CD4-positive, alpha-beta T cell treated with Interleukin-21 for 1 hour (primary cell): ENCODE measurements around the gene ENTPD6.
A peak's percentile ranks its signal among the peaks of the same experiment; 100 is the strongest.

Experiments used
- DNase-seq: peaks from one replicate; pipeline ENCODE4 v3.0.0-alpha.2; 2020

The ENTPD6 gene

DNA sequence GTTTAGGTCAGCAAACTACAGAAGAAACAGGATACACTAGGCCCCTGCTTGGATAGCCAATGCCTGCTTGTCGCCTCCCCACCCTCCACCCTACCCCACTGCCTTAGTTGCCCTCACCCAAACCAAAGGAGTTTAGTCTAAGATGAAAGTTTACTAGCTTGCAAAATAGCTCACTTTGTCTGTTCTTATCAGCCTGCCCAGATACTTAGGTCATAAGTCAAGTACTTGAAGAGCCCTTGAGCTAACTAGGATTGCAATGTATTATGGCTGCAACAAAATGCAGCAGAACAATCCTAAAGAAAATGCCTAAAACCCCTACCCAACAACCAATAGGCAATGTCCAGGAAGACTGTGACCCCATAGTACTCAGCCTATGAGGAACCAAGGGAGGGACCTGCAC is 7.3 kb upstream of the ENTPD6 start:
- no peak for DNase-seq

DNA sequence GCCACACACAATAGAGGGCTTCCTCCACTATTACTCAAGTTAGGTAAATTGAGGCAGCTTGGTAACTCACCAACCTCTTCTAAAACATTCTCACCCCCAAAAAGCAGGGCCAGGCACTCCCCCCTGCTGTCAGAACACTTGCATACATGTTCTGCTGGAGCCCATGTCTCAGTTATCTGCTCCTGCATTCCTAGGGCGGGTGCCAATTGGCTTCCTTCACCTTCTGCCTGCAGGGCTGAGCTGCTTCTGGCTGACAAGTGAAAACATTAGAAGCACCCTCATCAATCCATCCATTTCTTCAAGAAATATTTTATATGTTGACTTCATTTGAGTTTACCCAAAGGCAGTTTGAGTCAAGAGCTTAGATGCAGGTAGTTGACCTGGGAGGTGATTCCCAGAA is 4.5 kb upstream of the ENTPD6 start:
- DNase-seq: no peak

DNA sequence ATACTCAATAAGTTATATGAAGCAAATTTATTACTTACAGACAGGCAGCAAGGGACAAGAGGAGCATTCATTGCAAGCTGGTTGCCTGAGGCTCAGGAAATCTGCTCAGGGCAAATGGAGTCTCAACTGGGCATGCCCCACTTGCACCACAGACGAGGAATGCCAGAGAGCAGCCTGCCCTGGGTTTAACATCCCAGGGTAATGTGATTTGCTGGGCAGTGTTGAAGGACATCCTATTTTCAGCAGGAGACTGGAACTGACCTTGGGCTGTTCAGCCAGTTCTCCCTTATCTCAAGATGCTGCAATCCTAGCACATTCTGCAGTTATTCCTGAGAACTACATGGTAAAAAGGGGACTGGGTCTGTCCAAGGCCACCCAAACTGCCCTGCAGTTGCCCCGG is 3.8 kb upstream of the ENTPD6 start:
- DNase-seq: no peak

GRCh38 chr20:25193843-25194242 is 1.7 kb upstream of the ENTPD6 start:
- DNase-seq: no peak

- DNase-seq: no peak
These were observed 1.1 kb upstream of the ENTPD6 start for GRCh38 chr20:25194333-25194972.

GRCh38 chr20:25195962-25196785 is 662 bp downstream of the ENTPD6 start:
- peak; percentile 8 for DNase-seq

DNA sequence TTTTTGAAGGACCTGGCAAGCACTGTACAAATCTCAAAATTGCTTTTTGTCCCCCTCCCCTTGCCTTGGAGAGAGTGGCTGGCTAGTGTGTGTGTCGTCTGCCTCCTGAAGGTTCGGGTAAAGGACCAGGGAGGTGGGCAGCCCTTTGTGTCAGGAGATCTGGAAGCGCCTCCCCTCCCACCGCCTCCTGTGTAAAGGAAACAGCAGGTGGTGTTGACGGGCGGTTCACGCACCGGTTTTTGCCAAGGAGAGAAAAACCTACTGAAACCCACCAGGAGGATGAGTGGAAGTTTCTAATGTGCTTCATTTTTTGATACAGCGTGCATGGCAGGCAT is 1.2 kb downstream of the ENTPD6 start:
- DNase-seq: no peak

DNA sequence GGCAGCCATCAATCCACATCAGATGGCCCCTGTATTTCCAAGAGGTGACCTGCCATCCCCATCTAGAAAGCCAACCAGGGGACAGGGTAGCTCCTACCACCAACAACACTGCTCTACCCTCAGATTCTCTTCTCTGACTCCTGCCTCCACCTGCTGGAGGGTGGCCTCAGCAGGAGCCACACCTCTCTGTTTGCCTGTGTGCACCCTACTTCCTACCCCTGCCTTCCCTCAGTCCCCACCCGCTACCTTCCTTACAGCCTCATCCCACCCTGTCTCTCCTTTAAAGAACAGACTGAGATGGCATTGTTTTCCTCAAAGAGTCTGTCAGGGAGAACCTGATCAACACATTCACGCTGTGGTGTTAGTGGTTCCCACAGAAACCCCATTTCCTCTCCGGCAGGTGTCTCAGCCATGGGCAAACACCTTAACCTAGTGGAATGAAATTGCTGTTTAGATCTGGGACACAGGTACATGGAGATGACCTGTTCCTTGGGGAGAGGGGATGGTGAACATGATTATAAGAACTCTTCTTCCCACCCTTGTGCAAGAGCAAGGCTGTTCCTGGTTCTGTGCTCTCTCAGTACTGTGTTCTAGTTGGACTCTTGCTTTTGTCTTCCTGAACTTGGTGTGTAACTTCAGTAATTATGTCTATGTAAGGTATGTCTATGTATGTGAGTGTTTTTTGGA is 1.8 kb downstream of the ENTPD6 start:
- DNase-seq: peak; percentile 37

DNA sequence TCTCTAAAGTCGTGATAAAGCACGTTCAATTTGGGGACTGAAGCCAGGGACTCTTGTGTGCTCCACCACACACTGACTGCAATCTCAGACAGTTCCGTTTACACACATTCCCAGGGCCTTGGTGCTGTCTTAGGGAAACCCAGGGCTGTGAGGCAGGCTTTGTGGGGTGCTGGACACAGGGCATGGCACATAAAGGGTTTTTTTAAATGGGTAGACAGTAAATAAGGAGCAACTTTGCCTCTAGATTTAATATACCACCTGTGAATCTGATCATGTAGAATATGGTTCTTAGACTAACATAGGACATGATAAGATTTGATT is 2.3 kb downstream of the ENTPD6 start:
- DNase-seq: no peak

- no peak for DNase-seq
These were observed 3.3 kb downstream of the ENTPD6 start for GRCh38 chr20:25198663-25199383.

GRCh38 chr20:25199473-25200260 is 4.2 kb downstream of the ENTPD6 start:
- no peak for DNase-seq

DNA sequence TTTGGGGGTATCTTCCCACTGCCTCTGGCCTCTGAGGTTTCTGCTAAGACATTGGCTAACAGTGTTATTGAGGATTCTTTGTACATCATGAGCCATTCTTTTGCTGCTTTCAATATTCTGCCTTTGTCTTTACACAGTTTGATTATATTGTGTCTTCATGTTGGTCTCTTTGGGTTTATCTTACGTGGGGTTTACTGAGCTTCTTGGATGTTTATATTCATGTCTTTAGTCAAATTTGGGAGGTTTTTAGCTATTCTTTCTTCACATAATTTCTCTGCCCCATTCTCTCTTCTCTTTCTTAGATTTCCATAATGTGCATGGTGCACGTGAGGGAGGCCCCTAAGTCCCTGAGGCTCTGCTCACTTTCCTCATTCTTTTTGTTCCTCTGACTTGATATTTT is 7.6 kb downstream of the ENTPD6 start:
- DNase-seq: no peak

- DNase-seq: no peak
These were observed 8.4 kb downstream of the ENTPD6 start for GRCh38 chr20:25203871-25204320.

- DNase-seq: no peak
These were observed 9.2 kb downstream of the ENTPD6 start for GRCh38 chr20:25204550-25205276.

- DNase-seq: no peak
These were observed 10.0 kb downstream of the ENTPD6 start for GRCh38 chr20:25205277-25206062.

- DNase-seq: no peak
These were observed 10.5 kb downstream of the ENTPD6 start for GRCh38 chr20:25206063-25206403.

GRCh38 chr20:25206548-25206947 is 11.0 kb downstream of the ENTPD6 start:
- DNase-seq: no peak

GRCh38 chr20:25207149-25207959 is 11.8 kb downstream of the ENTPD6 start:
- no peak for DNase-seq

DNA sequence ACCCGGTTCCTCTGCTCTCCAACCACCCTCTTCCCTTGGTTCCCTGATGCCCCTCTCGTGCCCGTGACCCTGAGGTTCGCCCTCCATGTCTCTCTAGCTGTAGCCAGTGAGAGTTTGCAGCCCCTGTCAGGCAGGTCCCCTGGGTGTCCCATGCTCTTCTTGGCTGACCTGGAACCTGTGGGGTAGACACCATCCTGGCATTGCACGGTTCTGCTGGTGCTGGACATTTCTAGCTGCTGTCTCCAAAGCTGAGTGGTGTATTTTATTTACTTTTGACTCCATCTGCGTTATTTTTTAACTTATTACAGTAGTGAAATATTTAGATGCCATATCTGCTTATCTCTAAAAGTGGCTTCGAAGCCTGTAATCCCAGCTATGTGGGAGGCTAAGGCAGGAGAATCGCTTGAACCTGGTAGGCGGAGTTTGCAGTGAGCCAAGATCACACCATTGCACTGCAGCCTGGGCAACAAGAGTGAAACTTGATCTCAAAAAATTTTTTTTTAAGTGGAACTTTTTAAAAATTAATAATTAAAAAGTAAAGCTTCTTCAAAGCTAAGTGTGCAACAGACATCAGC is 12.5 kb downstream of the ENTPD6 start:
- DNase-seq: no peak

DNA sequence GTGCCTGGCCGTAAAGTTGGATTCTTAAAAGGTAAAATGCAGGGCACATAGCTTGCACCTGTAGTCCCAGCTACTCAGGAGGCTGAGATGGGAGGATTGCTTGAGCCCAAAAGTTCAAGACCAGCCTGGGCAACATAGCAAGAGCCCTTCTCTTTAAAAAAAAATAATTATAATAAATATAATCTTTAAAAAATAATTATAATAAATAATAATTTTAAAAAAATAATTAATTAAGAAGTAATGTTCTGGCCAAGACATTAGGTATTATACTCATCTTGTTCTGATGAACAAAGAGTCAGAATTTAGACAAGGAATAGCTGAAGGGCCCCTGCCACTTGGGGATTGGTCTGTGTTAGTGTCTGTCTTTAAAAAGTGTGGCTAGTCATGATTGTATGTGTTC is 13.9 kb downstream of the ENTPD6 start:
- DNase-seq: no peak
